Caco-2 (cell line): ENCODE results near the gene C20orf144. TPM values are rescaled to one million over a fixed set of nuclear protein-coding genes. Genes with fewer than 3 reads are reported as not detected.
A peak's percentile ranks its signal among the peaks of the same experiment; 100 is the strongest.

Experiments used
- BruUV-seq: library from RNA; stranded (reverse); fragments of 400-500 nt; replicated peaks from 2 replicates; lab custom pipeline; 2021; lab: Mats Ljungman, UMichigan
- CTCF ChIA-PET: fragments of 300-600 bp; sonication (Branson Sonifier 250); formaldehyde crosslinking; loops from one replicate; lab custom pipeline; 2022; ENCODE audit warnings: antibody characterized with exemption; lab: Charles Lee
- POLR2A ChIA-PET: fragments of 300-600 bp; sonication (Branson Sonifier 250); formaldehyde crosslinking; loops from one replicate; lab custom pipeline; 2022; ENCODE audit warnings: antibody characterized with exemption; lab: Charles Lee
- DNase-seq, 2 experiments: peaks; one replicate each; pipeline versions ENCODE4 v3.0.0 to v3.0.0-alpha.2; 2020 to 2022
- H3K27me3 ChIP-seq: replicated peaks from 2 replicates; pipeline ENCODE4 v1.6.0; 2011; ENCODE audit warnings: low read length; ENCODE audit not compliant: control insufficient read depth, insufficient read depth
- H3K36me3 ChIP-seq: 2 replicates; pipeline ENCODE4 v1.5.1; 2011; ENCODE audit warnings: low read length; ENCODE audit not compliant: control insufficient read depth, insufficient read depth
- H3K4me1 ChIP-seq: fragments of 250-450 bp; sonication (Bioruptor Pico); 2 replicates; pipeline ENCODE4 v1.5.1; 2020; ENCODE audit warnings: mild to moderate bottlenecking
- H3K4me3 ChIP-seq: 2 replicates; pipeline ENCODE4 v1.5.1; 2011; ENCODE audit warnings: low read depth, mild to moderate bottlenecking, control low read depth, low read length
- H3K9me3 ChIP-seq: fragments of 250-450 bp; sonication (Bioruptor Pico); 2 replicates; pipeline ENCODE4 v1.5.1; 2020; ENCODE audit warnings: mild to moderate bottlenecking, moderate library complexity
- H3K27ac Mint-ChIP-seq: one replicate; pipeline ENCODE4 v1.8.0; 2022; ENCODE audit warnings: mixed read lengths; ENCODE audit not compliant: unreplicated experiment
- H3K27me3 Mint-ChIP-seq: one replicate; pipeline ENCODE4 v1.8.0; 2022; ENCODE audit warnings: mixed read lengths; ENCODE audit not compliant: insufficient read depth, unreplicated experiment
- H3K36me3 Mint-ChIP-seq: one replicate; pipeline ENCODE4 v1.8.0; 2022; ENCODE audit warnings: mild to moderate bottlenecking, mixed read lengths; ENCODE audit not compliant: insufficient read depth, unreplicated experiment
- H3K4me1 Mint-ChIP-seq: one replicate; pipeline ENCODE4 v1.8.0; 2022; ENCODE audit warnings: low read depth, mixed read lengths; ENCODE audit not compliant: unreplicated experiment
- H3K4me3 Mint-ChIP-seq: one replicate; pipeline ENCODE4 v1.8.0; 2022; ENCODE audit warnings: mild to moderate bottlenecking, moderate library complexity, mixed read lengths; ENCODE audit not compliant: unreplicated experiment
- H3K9me3 Mint-ChIP-seq: one replicate; pipeline ENCODE4 v1.8.0; 2022; ENCODE audit warnings: mixed read lengths; ENCODE audit not compliant: unreplicated experiment
- intact Hi-C: fragments of 100-400 bp; cut with micrococcal nuclease; formaldehyde crosslinking; loops from one replicate; pipeline ENCODE4 v1.10.0; 2022; ENCODE audit not compliant: unreplicated experiment
- total RNA-seq: library from RNA; stranded (reverse); gene quantifications from 2 replicates; pipeline ENCODE4 v1.2.3, GENCODE V29; 2022
- TF ChIP-seq, protein P1 (sequence below), 2 experiments: fragments of 200-600 bp in 1 of 2; IDR thresholded peaks; 1 replicate in 1 of 2; 2 replicates in 1 of 2; pipeline versions ENCODE4 v1.5.1 to v1.8.0; 2011 to 2022; ENCODE audit warnings: antibody characterized with exemption in 1 of 2, control low read depth in 1 of 2, inconsistent platforms in 1 of 2, low read depth in 1 of 2, low read length in 1 of 2, mild to moderate bottlenecking in 1 of 2, moderate library complexity in 1 of 2; ENCODE audit not compliant: insufficient read depth in 1 of 2, severe bottlenecking in 1 of 2, unreplicated experiment in 1 of 2

C20orf144 gene
- total RNA-seq, 1 experiment from 2014 or later: 0.18 TPM

DNA sequence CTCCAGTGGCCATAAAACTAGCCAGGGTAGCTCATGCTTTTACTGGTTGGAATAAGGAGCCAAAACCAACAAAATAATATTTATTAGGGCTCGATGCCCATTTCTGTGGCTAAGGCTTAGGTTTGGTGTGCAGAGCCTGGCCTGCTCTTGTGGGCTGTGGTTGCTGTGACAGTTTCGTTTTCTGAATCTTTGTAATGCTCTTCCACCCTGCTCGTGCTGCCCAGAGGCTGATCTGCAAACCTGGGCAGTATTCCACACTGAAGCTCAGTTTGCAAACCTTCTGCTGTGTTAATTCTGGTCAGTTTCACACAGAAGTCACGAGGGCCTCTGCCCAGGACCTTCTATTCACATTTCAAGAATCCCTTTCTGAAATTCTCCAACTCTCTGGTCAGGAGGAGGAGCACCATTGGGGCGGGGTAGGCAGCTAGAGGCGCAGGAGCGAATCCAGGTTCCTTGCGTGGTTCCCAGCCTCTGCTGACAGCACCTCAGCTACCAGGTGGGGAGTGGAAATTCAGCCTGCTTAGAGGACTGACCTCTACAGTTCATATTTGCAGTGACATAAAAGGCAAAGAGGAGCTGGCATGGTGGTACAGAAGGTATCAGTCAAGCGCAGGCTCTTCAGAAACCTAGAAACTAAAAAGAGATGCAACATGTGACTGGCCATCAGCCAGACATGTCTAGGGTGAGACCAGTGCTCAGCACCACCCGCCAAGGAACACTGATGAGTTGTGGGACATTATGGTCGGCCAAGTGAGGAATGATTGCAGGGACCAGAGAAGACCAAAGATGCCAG is 14.3 kb upstream of the C20orf144 start:
- Mint-ChIP-seq H3K4me1 (no peaks in the 10 kb centered on the region), H3K27me3 (no peaks in the 10 kb centered on the region), H3K9me3 (no peaks in the 10 kb centered on the region), H3K4me3 (no peak overlapping the region), H3K36me3 (peaks cover 57% of the 10 kb centered on the region), H3K27ac (peak overlapping the region; percentile 17)
- Histone ChIP-seq H3K9me3 (no peaks in the 10 kb centered on the region), H3K36me3 (no peaks in the 10 kb centered on the region), H3K4me1 (peaks cover 2% of the 10 kb centered on the region; the same call in 1 of the 2 replicates), H3K27me3 (no peaks in the 10 kb centered on the region), H3K4me3 (no peak overlapping the region)
- POLR2A ChIA-PET: interaction anchor here (0.6 kb wide), 1 partner anchor 189 kb away, joined by 4 read pairs; no protein-coding TSS in a partner anchor
- no TSS peak for BruUV-seq
- CTCF ChIA-PET: interaction anchor here (1.0 to 2.3 kb wide), 2 partner anchors 20 to 191 kb away, joined by 3 to 11 read pairs; no protein-coding TSS in a partner anchor
- intact Hi-C loops: no loop called here
- peak in 1 of 2 experiments; percentile 37 for DNase-seq
- TF ChIP-seq, protein P1, sequence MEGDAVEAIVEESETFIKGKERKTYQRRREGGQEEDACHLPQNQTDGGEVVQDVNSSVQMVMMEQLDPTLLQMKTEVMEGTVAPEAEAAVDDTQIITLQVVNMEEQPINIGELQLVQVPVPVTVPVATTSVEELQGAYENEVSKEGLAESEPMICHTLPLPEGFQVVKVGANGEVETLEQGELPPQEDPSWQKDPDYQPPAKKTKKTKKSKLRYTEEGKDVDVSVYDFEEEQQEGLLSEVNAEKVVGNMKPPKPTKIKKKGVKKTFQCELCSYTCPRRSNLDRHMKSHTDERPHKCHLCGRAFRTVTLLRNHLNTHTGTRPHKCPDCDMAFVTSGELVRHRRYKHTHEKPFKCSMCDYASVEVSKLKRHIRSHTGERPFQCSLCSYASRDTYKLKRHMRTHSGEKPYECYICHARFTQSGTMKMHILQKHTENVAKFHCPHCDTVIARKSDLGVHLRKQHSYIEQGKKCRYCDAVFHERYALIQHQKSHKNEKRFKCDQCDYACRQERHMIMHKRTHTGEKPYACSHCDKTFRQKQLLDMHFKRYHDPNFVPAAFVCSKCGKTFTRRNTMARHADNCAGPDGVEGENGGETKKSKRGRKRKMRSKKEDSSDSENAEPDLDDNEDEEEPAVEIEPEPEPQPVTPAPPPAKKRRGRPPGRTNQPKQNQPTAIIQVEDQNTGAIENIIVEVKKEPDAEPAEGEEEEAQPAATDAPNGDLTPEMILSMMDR (IDR thresholded peaks at IDR 0.05; ENCODE audit: insufficient read depth in 1 of 2, low read depth in 1 of 2, low read length in 1 of 2, severe bottlenecking in 1 of 2, unreplicated experiment in 1 of 2): no peak

DNA sequence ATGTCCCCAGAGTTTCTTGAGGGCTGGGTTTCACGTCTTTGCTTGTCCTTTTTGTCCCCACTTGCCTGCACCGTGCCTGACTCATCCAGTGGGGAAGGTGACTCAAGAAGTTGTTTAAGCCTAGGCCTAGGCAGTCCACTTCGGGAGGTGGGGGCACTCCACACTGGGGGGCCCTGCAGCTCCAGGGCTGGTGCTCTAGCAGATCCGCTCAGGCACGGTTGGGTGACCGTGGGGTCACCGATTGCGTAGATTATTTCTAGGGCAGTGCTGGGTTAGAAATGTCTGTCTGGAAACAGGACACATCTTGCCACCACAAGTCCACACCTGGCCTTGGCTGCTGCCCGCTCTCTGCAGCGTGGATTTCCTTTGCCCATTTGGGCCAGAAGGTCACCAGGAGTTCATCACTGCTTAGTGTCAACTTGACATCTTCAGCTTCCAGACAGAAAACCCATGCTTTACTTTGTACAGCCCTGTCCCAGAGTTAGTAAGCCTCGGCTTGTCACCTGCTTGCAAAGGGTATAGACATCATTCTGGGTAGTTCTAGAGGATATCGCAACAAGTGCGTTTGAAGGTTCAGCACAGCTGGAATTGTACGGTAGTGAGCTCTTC is 13.6 kb upstream of the C20orf144 start:
- no peak overlapping the region for H3K4me3 Mint-ChIP-seq
- no peaks in the 10 kb centered on the region for H3K27me3 Mint-ChIP-seq
- H3K4me1 Mint-ChIP-seq: peaks cover 7% of the 10 kb centered on the region
- H3K27ac Mint-ChIP-seq: peak overlapping the region; percentile 17
- intact Hi-C loops: no loop called here
- H3K36me3 Mint-ChIP-seq: peaks cover 64% of the 10 kb centered on the region
- no peaks in the 10 kb centered on the region for H3K9me3 Mint-ChIP-seq
- Histone ChIP-seq H3K4me1 (peaks cover 6% of the 10 kb centered on the region), H3K9me3 (no peaks in the 10 kb centered on the region), H3K27me3 (no peaks in the 10 kb centered on the region), H3K36me3 (no peaks in the 10 kb centered on the region), H3K4me3 (no peak overlapping the region)
- TF ChIP-seq, protein P1 (IDR thresholded peaks at IDR 0.05; ENCODE audit: insufficient read depth in 1 of 2, low read depth in 1 of 2, low read length in 1 of 2, severe bottlenecking in 1 of 2, unreplicated experiment in 1 of 2): no peak
- ChIA-PET POLR2A (interaction anchor here (0.8 kb wide), 1 partner anchor 16 kb away, joined by 5 read pairs; no protein-coding TSS in a partner anchor), CTCF (interaction anchor here (0.7 to 2.3 kb wide), 4 partner anchors 18 to 191 kb away, joined by 3 to 11 read pairs (median 3); partner anchors contain the start of gene ACTL10)
- BruUV-seq: no TSS peak
- DNase-seq: peak in 1 of 2 experiments; percentile 40

DNA sequence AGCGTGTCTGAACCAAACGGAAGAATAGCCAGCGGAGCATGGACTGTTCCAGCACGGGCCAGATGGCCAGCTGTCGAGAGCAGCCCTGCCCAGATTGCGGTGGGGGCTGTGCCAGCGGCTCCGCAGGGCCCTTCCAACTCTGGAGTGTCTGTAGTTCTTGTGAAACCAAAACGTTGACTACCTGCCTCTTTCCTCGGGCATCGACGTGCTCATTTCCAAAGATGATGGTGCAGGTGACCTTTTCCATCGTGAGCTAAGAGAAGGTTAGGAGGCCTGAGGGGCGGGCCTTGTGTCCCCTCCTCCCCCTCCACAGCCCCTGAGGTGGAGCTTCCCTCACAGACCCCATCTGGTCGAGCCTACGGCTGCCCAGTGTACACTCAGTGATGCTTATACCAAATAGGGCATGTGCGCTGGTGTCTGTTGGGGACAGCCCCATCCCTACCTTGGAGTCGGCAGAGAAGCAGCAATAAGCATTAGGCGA is 12.9 kb upstream of the C20orf144 start:
- intact Hi-C loops: no loop called here
- H3K9me3 ChIP-seq: no peaks in the 10 kb centered on the region
- Mint-ChIP-seq H3K27ac (no peak overlapping the region), H3K36me3 (peaks cover 71% of the 10 kb centered on the region), H3K4me3 (no peak overlapping the region), H3K9me3 (no peaks in the 10 kb centered on the region), H3K4me1 (peaks cover 14% of the 10 kb centered on the region), H3K27me3 (no peaks in the 10 kb centered on the region)
- CTCF ChIA-PET: interaction anchor here (0.5 to 2.3 kb wide), 5 partner anchors 17 to 192 kb away, joined by 3 to 11 read pairs (median 3); partner anchors contain the start of gene ACTL10
- H3K36me3 ChIP-seq: no peaks in the 10 kb centered on the region
- POLR2A ChIA-PET: interaction anchor here (0.6 to 0.8 kb wide), 2 partner anchors 15 to 52 kb away, joined by 3 to 5 read pairs; no protein-coding TSS in a partner anchor
- peaks cover 13% of the 10 kb centered on the region for H3K4me1 ChIP-seq
- TF ChIP-seq, protein P1 (IDR thresholded peaks at IDR 0.05; ENCODE audit: insufficient read depth in 1 of 2, low read depth in 1 of 2, low read length in 1 of 2, severe bottlenecking in 1 of 2, unreplicated experiment in 1 of 2): no peak
- H3K27me3 ChIP-seq: no peaks in the 10 kb centered on the region
- H3K4me3 ChIP-seq: no peak overlapping the region
- no TSS peak for BruUV-seq
- no peak for DNase-seq
